ENCODE results near the gene SLC19A1. TPM values are rescaled to one million over a fixed set of nuclear protein-coding genes. Genes with fewer than 3 reads are reported as not detected.

Gene SLC19A1
- 1 to 10 TPM; 8.0 to 9.8 TPM for total RNA-seq
- 1 to 10 TPM; 7.4 to 8.5 TPM for polyA plus RNA-seq

DNA sequence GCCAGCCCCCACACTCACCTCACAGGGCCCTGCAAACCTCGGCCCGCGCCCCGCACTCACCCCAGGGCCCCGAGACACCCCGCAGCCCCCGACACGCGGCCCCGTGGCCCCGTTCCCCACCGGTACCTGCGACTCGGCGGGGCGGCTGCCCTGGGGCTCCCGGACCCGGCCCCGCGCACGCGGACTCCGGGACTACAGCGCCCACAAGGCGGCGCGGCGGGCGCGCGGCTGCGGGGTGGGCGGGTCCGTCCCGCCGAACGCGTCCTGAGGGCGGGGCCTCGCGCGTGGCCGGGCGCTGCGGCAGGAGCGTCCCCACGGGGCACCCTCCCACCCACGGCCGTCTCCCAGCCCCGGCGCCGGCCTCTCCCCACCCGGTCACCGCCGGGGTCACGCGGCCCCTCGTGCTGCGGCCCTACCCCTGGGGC, at the start of gene SLC19A1:
Gene SLC19A1 (minus strand): TSS at position 199 of the 425 bp plus-strand sequence. CDS start 4,481 bp downstream, outside the sequence.
- Histone ChIP-seq H3K27me3 (ENCODE audit: insufficient read depth, low read length) (no peaks in the 10 kb centered on the region), H3K4me1 (ENCODE audit: insufficient read depth, low read length) (peaks cover 17% of the 10 kb centered on the region), H3K9me3 (ENCODE audit: control insufficient read depth in 1 of 2, low read length in 2 of 2) (no peaks in the 10 kb centered on the region), H3K4me3 (ENCODE audit: low read length in 2 of 2) (peak within 1 kb of the TSS in 1 of 2 donors; percentile 43), H3K27ac (ENCODE audit: low read depth, low read length) (peak within 1 kb of the TSS; percentile 53), H3K36me3 (ENCODE audit: insufficient read depth, low read length) (no peaks in the 10 kb centered on the region)
- intact Hi-C loops (cut with micrococcal nuclease), result no loop called here
- no peaks in the 10 kb centered on the region for H3K27me3 Mint-ChIP-seq
- peaks cover 4 to 26% (median 7%) of the 10 kb centered on the region in 4 donors for H3K4me1 Mint-ChIP-seq
- peak within 1 kb of the TSS; percentile 36 to 84 (median 77) for H3K4me3 Mint-ChIP-seq
- H3K36me3 Mint-ChIP-seq, result peaks cover 0 to 2% of the 10 kb centered on the region in 2 donors
- peak within 1 kb of the TSS; percentile 15 to 96 (median 67) for H3K27ac Mint-ChIP-seq
- CTCF ChIA-PET (ENCODE audit: partially characterized antibody), result no interaction called here
- H3K9me3 Mint-ChIP-seq, result no peaks in the 10 kb centered on the region
- POLR2A ChIA-PET (ENCODE audit: partially characterized antibody), result interaction anchor here (0.9 kb wide), 1 partner anchor 8 kb away, joined by 3 read pairs; no protein-coding TSS in a partner anchor
- DNase-seq, result peak; percentile 66 to 78 (median 72)

DNA sequence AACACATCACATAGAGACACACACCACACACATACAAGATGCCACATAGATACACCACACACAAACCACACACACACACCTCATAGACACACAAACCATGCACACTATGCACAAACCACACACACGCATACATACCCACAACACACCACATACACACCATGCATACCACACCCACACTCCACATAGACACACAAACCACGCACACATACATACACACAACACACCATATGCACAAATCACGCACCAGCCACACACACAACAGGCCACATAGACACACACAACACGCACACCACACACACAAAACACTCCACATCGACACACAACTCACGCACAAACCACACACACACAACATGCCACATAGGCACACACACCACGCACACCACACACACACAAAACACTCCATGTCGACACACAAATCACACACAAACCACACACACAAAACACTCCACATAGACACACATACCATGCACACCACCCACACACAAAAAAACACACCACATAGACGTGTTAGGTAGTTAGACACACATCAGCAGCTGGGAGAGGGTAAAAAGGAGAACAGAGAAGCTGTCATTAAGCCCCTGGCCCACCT, 49.5 kb upstream of the SLC19A1 start:
- intact Hi-C loops (cut with micrococcal nuclease), result loop anchor here (2.0 to 5.0 kb wide), 3 partner anchors 23 to 304 kb away; partner anchors contain the start of gene POFUT2
- POLR2A ChIA-PET (ENCODE audit: partially characterized antibody), result interaction anchor here (0.9 to 1.2 kb wide), 3 partner anchors 36 to 304 kb away, joined by 3 to 6 read pairs (median 3); partner anchors contain the start of gene POFUT2
- Mint-ChIP-seq H3K27ac (no peak overlapping the region), H3K4me1 (peaks cover 13 to 17% (median 15%) of the 10 kb centered on the region in 4 donors), H3K27me3 (peaks cover 2 to 10% of the 10 kb centered on the region in 2 donors), H3K9me3 (peaks cover 3 to 13% (median 8%) of the 10 kb centered on the region in 8 donors), H3K36me3 (peaks cover 0 to 4% of the 10 kb centered on the region in 2 donors), H3K4me3 (no peak overlapping the region)
- Histone ChIP-seq H3K36me3 (ENCODE audit: insufficient read depth, low read length) (no peaks in the 10 kb centered on the region), H3K4me3 (ENCODE audit: low read length in 2 of 2) (no peak overlapping the region), H3K4me1 (ENCODE audit: insufficient read depth, low read length) (peaks cover 33% of the 10 kb centered on the region), H3K9me3 (ENCODE audit: control insufficient read depth in 1 of 2, low read length in 2 of 2) (no peaks in the 10 kb centered on the region), H3K27ac (ENCODE audit: low read depth, low read length) (peak overlapping the region; percentile 40), H3K27me3 (ENCODE audit: insufficient read depth, low read length) (no peaks in the 10 kb centered on the region)
- CTCF ChIA-PET (ENCODE audit: partially characterized antibody), result interaction anchor here (0.6 to 1.4 kb wide), 3 partner anchors 36 to 1706 kb away, joined by 3 to 4 read pairs (median 3); no protein-coding TSS in a partner anchor
- peak in 1 of 5 donors; percentile 8 for DNase-seq

DNA sequence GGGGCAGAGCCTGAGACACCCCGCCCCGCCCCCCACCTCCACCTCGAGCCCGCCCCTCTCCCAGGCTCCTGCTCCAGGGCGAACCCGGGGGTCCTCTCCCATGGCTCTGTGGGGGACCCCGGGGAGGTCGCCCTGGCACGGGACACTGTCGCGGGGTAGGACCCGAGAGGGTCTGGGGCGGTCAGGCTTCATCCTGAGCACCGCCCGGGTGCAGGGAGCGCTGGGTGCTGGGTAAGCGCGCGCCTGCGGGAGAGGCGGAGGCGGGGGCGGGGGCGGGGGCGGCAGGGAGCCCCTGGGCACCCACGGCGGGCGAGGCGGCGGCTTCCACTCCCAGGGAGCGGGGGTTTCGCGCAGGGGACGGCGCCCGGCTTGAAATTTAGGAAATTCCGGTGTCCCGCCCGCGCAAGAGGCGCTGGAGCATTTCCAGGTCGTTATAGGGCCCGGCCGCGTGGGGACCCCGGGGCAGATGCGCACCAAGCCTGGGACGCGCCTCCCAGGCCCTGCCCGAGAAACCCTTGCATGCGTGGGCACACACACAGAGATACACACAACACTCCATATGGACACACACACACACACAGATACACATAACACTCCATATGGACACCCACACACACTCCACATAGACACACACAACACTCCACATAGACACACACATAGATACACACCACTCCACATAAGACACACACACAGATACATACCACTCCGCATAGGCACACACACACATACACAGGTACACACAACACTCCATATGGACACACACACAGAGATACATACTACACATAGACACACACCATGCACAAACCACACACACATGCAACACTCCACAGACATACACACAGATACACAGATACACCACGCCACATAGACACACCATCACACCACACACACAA, 48.7 kb upstream of the SLC19A1 start:
- H3K27me3 Mint-ChIP-seq, result peaks cover 2 to 8% of the 10 kb centered on the region in 2 donors
- Histone ChIP-seq H3K27me3 (ENCODE audit: insufficient read depth, low read length) (no peaks in the 10 kb centered on the region), H3K36me3 (ENCODE audit: insufficient read depth, low read length) (no peaks in the 10 kb centered on the region), H3K9me3 (ENCODE audit: control insufficient read depth in 1 of 2, low read length in 2 of 2) (peaks cover 0 to 6% of the 10 kb centered on the region in 2 donors), H3K4me1 (ENCODE audit: insufficient read depth, low read length) (peaks cover 29% of the 10 kb centered on the region), H3K4me3 (ENCODE audit: low read length in 2 of 2) (peak overlapping the region in 1 of 2 donors; percentile 18), H3K27ac (ENCODE audit: low read depth, low read length) (peak overlapping the region; percentile 40)
- DNase-seq, result peak; percentile 57 to 77 (median 67)
- intact Hi-C loops (cut with micrococcal nuclease), result loop anchor here (1.0 to 5.0 kb wide), 4 partner anchors 24 to 304 kb away; partner anchors contain the start of genes PCBP3 and POFUT2
- peaks cover 9 to 15% (median 11%) of the 10 kb centered on the region in 4 donors for H3K4me1 Mint-ChIP-seq
- ChIA-PET CTCF (ENCODE audit: partially characterized antibody) (no interaction called here), POLR2A (ENCODE audit: partially characterized antibody) (no interaction called here)
- peaks cover 3 to 21% (median 15%) of the 10 kb centered on the region in 8 donors for H3K9me3 Mint-ChIP-seq
- no peak overlapping the region for H3K27ac Mint-ChIP-seq
- H3K4me3 Mint-ChIP-seq, result no peak overlapping the region
- H3K36me3 Mint-ChIP-seq, result peaks cover 6% of the 10 kb centered on the region in 2 donors

DNA sequence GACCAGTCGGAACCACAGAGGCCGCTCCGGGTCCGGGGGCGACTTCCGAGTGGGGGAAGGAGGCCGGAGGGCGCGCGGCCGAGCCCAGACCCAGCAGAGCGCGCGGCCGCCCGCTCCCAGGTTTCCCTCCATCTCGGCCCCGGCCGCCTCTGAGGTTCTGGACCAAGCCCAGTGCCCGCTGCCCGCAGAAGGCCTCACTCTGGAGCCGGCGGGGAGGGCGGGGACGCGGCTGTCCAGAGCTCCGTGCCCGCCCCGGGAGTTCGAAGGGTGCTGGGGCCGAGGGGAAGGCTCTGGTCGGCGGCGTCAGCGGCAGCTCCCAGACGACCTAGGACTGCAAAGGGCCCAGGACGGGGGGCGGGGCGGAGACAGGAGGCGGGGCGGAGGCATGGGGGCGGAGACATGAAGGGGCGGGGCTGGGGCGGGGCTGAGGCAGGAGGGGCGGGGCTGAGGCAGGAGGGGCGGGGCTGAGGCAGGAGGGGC, 48.0 kb upstream of the SLC19A1 start:
- ChIA-PET CTCF (ENCODE audit: partially characterized antibody) (no interaction called here), POLR2A (ENCODE audit: partially characterized antibody) (no interaction called here)
- peaks cover 3 to 27% (median 18%) of the 10 kb centered on the region in 8 donors for H3K9me3 Mint-ChIP-seq
- peak overlapping the region in 1 of 2 donors; percentile 42 for H3K4me3 ChIP-seq (ENCODE audit: low read length in 2 of 2)
- no peaks in the 10 kb centered on the region for H3K27me3 ChIP-seq (ENCODE audit: insufficient read depth, low read length)
- peaks cover 2 to 8% of the 10 kb centered on the region in 2 donors for H3K27me3 Mint-ChIP-seq
- peaks cover 9 to 15% (median 11%) of the 10 kb centered on the region in 4 donors for H3K4me1 Mint-ChIP-seq
- H3K27ac Mint-ChIP-seq, result no peak overlapping the region
- peak in 4 of 5 donors; percentile 70 to 76 (median 70) for DNase-seq
- intact Hi-C loops (cut with micrococcal nuclease), result loop anchor here (1.0 to 5.0 kb wide), 4 partner anchors 25 to 303 kb away; partner anchors contain the start of genes PCBP3 and POFUT2
- peak overlapping the region; percentile 23 for H3K27ac ChIP-seq (ENCODE audit: low read depth, low read length)
- peaks cover 6% of the 10 kb centered on the region in 2 donors for H3K36me3 Mint-ChIP-seq
- H3K4me1 ChIP-seq (ENCODE audit: insufficient read depth, low read length), result peaks cover 29% of the 10 kb centered on the region
- H3K9me3 ChIP-seq (ENCODE audit: control insufficient read depth in 1 of 2, low read length in 2 of 2), result peaks cover 0 to 7% of the 10 kb centered on the region in 2 donors
- H3K4me3 Mint-ChIP-seq, result peak overlapping the region in 7 of 8 donors; percentile 23 to 76 (median 49)
- no peaks in the 10 kb centered on the region for H3K36me3 ChIP-seq (ENCODE audit: insufficient read depth, low read length)

DNA sequence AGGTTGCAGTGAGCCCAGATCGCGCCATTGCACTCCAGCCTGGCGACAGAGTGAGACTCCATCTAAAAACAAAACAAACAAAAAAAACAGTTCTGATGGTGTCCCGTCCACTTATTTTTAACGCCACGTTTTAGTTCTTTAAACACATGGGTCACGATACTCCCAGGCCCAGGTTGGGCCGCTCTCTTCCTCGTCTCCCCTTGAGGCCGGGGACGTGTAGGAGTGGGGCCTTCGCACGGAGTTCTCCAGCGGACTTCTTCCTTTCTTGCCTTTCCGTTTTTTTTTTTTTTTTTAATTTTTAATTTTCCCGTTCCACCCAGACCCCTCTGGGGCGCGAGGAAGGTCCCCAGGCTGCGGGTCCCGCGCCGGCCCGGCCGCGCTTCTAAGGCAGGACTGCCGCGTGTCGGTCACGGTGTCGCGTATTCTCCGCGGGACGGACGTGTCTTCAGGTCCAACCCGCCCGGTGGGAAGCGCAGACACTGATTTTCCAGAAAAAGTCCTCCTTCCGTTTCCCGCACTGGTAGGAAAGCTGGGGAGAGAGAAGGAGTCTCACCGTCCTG, 47.5 kb upstream of the SLC19A1 start:
- H3K4me1 Mint-ChIP-seq, result peaks cover 9 to 15% (median 11%) of the 10 kb centered on the region in 4 donors
- CTCF ChIA-PET (ENCODE audit: partially characterized antibody), result no interaction called here
- H3K4me3 ChIP-seq (ENCODE audit: low read length in 2 of 2), result peak overlapping the region in 1 of 2 donors; percentile 42
- H3K27ac ChIP-seq (ENCODE audit: low read depth, low read length), result peak overlapping the region; percentile 23
- peaks cover 2 to 8% of the 10 kb centered on the region in 2 donors for H3K27me3 Mint-ChIP-seq
- H3K27ac Mint-ChIP-seq, result no peak overlapping the region
- peaks cover 3 to 30% (median 18%) of the 10 kb centered on the region in 8 donors for H3K9me3 Mint-ChIP-seq
- DNase-seq, result no peak
- no peaks in the 10 kb centered on the region for H3K36me3 ChIP-seq (ENCODE audit: insufficient read depth, low read length)
- POLR2A ChIA-PET (ENCODE audit: partially characterized antibody), result no interaction called here
- intact Hi-C loops (cut with micrococcal nuclease), result loop anchor here (1.0 to 5.0 kb wide), 4 partner anchors 25 to 302 kb away; partner anchors contain the start of genes PCBP3 and POFUT2
- H3K27me3 ChIP-seq (ENCODE audit: insufficient read depth, low read length), result no peaks in the 10 kb centered on the region
- H3K9me3 ChIP-seq (ENCODE audit: control insufficient read depth in 1 of 2, low read length in 2 of 2), result peaks cover 0 to 7% of the 10 kb centered on the region in 2 donors
- H3K4me3 Mint-ChIP-seq, result peak overlapping the region in 2 of 8 donors; percentile 13 to 41
- peaks cover 29% of the 10 kb centered on the region for H3K4me1 ChIP-seq (ENCODE audit: insufficient read depth, low read length)
- H3K36me3 Mint-ChIP-seq, result peaks cover 6% of the 10 kb centered on the region in 2 donors

DNA sequence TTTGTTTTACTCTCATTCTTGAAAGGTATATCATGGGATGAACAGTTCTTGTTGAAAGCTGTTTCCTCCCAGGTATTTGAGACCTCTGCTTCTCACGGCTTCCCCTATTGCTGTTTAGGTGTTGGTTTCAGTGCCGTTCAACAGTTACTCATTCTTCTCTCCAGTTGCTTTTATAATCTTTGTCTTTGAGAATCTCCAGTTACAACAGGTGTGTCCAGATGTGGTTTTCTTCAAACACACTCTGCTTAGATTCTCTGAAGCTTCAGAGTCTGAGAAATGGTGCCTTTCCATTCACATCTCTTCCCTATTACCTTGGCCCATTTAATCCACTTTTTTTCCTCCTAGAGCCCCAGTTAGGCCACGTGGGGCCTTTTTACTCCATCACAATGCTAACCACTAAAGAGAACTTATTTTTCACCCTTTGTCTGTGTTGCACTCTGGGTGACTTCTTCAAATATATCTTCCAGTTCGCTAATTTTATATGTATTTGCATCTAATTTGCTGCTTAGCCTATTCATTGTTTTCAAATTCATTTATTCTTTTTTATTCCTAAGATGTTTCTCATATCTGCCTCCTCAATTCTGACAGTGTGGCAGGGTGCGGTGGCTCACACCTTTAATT, 46.7 kb upstream of the SLC19A1 start:
- no peaks in the 10 kb centered on the region for H3K36me3 ChIP-seq (ENCODE audit: insufficient read depth, low read length)
- Mint-ChIP-seq H3K36me3 (peaks cover 6% of the 10 kb centered on the region in 2 donors), H3K4me1 (peaks cover 7 to 12% (median 7%) of the 10 kb centered on the region in 4 donors), H3K27me3 (peaks cover 2 to 10% of the 10 kb centered on the region in 2 donors), H3K9me3 (peaks cover 3 to 31% (median 18%) of the 10 kb centered on the region in 8 donors), H3K27ac (no peak overlapping the region), H3K4me3 (peak overlapping the region in 5 of 8 donors; percentile 17 to 35 (median 19))
- no peak for DNase-seq
- H3K4me3 ChIP-seq (ENCODE audit: low read length in 2 of 2), result no peak overlapping the region
- CTCF ChIA-PET (ENCODE audit: partially characterized antibody), result no interaction called here
- intact Hi-C loops (cut with micrococcal nuclease), result no loop called here
- H3K27me3 ChIP-seq (ENCODE audit: insufficient read depth, low read length), result no peaks in the 10 kb centered on the region
- peaks cover 0 to 7% of the 10 kb centered on the region in 2 donors for H3K9me3 ChIP-seq (ENCODE audit: control insufficient read depth in 1 of 2, low read length in 2 of 2)
- no peak overlapping the region for H3K27ac ChIP-seq (ENCODE audit: low read depth, low read length)
- H3K4me1 ChIP-seq (ENCODE audit: insufficient read depth, low read length), result peaks cover 29% of the 10 kb centered on the region
- POLR2A ChIA-PET (ENCODE audit: partially characterized antibody), result no interaction called here
